ENCODE measurements around the gene NIPAL4. TPM values are rescaled to one million over a fixed set of nuclear protein-coding genes. Genes with fewer than 3 reads are reported as not detected.
"Not testable (repeated sequence)": the region's sequence is repeated elsewhere in the genome, so short reads cannot be mapped to it uniquely, and the experiment has no call there.

Gene NIPAL4
- polyA plus RNA-seq, 4 donors: 0.22 to 1.8 (median 0.63) TPM

DNA sequence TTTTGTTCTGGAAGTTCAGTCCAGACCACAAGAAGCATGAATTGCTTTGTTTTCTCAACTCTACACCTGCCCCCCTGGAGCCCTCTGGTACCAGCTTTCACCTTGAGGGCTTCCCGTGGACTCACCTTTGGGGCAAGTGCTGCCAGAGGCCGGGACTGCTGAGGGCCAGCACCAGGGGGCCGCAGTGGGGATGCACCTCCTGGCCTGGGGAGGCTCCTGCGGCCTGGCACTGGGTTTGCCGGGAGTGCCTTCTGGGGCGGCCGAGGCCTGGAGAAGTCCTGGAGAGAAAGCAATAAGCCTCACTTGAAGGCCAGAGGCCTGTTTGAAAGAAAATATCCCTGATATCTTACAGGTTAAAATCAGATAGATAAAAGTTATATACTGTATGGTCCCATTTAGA is 21.7 kb downstream of the NIPAL4 start:
- no peak for DNase-seq (ENCODE audit: low read depth in 4 of 4, low spot score in 3 of 4)

DNA sequence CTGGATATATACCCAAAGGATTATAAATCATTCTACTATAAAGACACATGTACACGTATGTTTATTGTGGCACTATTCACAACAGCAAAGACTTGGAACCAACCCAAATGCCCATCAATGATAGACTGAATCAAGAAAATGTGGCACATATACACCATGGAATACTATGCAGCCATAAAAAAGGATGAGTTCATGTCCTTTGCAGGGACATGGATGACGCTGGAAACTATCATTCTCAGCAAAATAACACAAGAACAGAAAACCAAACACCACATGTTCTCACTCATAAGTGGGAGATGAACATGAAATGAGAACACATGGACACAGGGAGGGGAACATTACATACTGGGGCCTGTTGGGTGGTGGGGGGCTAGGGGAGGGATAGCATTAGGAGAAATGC is 22.7 kb downstream of the NIPAL4 start:
- not testable (repeated sequence) for DNase-seq (ENCODE audit: low read depth in 4 of 4, low spot score in 3 of 4)

DNA sequence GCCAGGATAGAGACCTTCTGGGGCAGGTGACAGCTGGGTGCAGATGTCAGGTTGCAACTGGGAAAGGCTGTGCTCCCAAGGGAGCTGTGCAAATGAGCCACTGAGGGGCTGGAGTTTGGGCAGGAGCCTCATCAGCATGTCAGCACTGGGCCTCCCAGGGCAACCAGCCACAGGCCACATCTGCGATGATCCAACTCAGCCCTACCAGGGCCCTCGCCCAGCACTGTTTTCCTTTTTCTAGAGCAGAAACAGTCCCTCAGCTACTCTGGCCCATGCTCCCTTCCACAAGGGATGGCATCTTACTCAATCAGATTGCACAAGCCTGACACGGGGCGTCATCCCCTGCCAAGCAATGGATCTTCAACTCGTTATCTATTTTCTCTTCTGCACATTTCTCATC is 24.8 kb downstream of the NIPAL4 start:
- DNase-seq (ENCODE audit: low read depth in 4 of 4, low spot score in 3 of 4): no peak

DNA sequence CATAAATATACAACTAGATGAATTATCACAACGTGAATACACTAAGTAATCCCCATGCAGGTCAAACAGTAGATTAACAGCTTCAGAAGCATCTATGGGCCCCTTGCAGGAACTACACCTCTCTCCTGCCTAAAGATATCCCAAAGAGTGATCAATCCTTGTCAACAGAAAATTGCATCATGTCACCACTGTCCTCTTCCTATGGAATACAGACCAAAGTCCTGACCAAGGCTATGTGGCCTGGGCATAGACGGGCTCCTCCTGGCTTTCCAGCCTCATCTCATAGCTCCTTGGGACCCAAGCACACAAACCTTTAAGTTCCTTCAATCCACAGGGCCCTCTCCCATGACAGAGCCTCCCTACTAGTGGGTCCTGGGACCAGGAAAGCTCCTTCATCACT is 25.3 kb downstream of the NIPAL4 start:
- no peak for DNase-seq (ENCODE audit: low read depth in 4 of 4, low spot score in 3 of 4)

DNA sequence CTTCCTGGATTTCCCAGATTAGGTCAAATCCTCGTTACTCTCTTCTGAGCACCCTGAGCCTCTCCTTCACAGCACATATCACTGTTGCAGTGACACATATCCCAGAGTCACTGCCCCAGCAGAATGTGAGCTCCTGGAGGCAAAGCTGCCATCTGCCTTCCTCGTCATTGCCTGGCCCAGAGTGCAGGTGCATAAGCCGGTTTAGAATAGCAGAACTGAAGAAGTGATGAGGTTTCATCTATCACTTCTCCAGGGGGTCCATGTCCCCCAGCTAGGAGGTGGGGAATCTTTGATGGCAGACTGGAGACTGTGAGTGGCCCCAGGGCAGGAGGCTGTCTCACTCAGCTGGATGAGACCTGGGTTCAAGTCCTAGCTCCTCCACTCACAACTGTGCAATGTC is 25.8 kb downstream of the NIPAL4 start:
- DNase-seq (ENCODE audit: low read depth in 4 of 4, low spot score in 3 of 4): no peak

DNA sequence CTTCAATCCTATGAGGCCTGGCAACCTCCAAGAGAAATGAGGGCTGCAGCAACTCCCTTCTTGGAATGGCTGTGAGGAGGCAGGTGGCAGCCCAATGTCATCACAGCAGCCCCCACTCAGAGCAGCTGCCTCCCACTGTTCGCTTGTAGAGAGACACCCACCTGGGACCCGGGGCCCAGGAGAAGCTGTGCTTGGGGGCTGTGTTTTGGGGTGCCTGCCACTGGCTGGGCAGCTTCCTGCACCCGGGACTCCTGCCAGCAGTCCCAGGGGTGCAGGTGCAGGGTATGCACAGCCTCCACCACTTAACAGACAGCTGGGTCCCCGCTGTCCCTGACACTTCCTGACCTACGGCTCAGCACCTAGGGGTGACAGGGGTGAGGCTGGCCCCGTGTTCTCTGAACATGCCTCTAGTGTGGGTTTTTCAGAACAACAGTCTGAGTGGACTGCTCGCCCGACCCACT is 26.2 kb downstream of the NIPAL4 start:
- DNase-seq (ENCODE audit: low read depth in 4 of 4, low spot score in 3 of 4): no peak

DNA sequence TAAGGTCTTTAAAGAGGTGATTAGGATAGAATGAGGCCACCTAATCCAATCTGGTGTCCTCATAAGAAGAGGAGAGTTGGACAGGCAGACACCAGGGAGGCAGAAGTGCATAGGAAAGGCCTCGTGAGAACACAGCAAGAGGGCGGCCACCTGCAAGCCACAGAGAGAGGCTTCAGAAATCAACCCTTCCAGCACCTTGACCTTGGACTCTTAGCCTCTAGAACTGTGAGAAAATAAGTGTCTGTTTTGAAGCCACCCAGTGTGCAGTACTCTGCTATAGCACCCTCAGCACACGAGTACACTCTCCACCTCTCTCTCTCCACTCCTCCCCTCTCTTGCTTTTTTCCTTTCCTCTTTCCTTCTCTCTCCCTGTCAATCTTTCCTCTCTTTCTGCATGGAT is 26.8 kb downstream of the NIPAL4 start:
- no peak for DNase-seq (ENCODE audit: low read depth in 4 of 4, low spot score in 3 of 4)

DNA sequence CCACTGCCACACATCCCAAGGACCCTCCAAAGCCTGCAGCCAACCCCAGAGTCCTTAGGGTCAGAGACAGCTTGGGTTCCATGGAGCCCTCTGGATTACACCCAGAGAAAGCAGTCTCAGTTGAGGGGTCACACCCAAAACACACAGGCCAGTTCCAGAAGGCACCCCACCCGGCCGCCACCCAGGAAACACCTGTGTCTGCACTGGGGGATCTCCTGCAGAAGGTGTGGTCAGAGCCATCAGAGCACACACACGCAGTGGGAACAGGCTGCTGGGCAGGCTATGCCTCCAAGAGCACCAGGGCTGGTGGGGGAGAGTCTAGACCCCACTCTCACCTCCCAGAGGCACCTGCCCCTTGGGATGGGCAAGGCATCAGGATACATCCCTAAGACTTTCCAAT is 27.3 kb downstream of the NIPAL4 start:
- DNase-seq (ENCODE audit: low read depth in 4 of 4, low spot score in 3 of 4): no peak

DNA sequence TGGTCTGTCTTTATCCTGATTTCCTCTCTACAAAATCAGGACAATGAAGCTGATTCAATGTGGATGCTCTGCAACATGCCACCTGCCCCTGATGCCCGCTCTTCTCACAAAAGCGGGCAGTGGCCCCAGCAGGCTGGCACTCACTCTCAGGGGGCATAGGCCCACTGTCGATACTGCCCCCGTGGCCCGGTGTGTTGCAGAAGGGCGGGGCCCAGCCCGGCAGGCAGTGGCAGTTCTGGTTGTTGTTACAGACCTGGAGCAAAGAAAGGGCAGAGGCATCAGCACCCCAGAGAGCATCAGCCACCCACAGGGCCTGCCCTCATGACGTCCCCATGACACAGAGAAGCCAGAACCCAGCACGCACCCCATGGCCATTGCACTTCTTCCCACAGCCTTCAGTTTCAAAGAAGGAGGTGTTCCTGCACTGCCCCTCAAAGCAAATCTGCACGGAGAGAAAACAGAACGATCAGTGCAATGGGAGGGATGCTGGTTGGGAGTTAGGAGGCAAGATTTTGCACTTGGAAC is 31.5 kb downstream of the NIPAL4 start:
- DNase-seq (ENCODE audit: low read depth in 4 of 4, low spot score in 3 of 4): no peak

DNA sequence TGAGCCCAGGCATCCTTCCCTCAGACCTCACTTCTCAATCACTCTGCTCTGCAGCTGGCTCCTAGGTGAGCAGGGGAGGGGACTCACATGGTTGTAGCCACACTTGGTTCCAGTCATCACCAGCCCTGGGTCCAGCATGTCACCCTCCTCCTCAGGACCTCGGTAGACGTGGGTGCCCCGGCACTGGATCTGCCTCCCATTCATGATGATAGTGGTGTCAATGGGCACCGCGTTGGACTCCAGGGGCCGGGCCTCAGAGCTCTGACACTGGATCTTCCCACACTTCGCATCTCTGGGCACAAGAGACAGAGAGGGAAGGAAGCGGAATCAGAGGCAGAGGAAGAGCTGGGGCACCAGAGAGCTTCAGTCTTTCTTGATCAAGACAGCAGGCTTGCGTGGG is 32.9 kb downstream of the NIPAL4 start:
- no peak for DNase-seq (ENCODE audit: low read depth in 4 of 4, low spot score in 3 of 4)

DNA sequence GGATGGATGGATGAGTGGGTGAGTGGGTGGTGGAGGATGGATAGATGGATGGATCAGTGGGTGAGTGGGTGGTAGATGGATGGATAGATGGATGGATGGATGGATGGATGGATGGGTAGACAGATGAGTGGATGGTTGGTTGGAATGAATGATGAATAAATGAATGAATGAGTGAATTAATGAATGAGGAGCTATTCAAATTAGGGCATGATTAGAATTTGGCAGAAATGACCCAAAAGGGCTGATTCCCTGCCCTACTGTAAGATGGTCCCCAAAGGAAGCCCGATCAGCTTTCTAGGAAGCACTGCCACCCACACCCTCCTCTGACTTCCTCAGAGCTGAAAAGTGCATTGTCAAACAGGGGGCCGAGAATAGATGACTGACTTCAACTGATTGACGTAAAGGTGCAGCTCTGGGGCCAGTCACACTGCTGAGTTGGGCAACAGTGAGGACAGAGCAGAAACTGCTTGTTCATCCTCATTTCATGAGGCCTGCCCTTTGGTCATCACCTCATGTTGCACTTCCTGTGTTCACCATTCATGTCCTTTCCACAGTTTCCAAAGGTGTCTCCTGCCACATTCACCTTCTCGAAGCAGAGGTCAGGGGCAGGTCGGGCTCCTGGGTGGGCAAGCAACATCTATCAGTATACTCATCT is 34.3 kb downstream of the NIPAL4 start:
- no peak for DNase-seq (ENCODE audit: low read depth in 4 of 4, low spot score in 3 of 4)

DNA sequence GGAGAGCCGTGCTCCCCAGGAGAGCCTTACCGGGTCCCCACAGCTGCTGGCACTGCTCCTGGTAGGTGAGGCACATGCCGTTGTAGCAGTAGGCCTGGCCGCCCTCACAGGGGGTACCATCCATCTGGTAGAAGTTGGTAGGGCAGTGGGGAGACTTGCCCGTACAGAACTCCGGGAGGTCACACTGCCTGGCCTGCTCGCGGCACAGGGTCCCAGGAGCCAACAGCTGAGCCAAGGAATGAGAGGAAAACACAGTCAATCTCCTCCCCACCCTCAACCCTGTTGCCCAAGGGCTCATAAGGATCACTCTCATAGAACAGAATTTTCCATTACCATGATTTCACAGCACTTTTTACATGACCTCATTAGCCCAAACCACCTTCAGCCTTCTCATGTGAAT is 36.9 kb downstream of the NIPAL4 start:
- DNase-seq (ENCODE audit: low read depth in 4 of 4, low spot score in 3 of 4): no peak

DNA sequence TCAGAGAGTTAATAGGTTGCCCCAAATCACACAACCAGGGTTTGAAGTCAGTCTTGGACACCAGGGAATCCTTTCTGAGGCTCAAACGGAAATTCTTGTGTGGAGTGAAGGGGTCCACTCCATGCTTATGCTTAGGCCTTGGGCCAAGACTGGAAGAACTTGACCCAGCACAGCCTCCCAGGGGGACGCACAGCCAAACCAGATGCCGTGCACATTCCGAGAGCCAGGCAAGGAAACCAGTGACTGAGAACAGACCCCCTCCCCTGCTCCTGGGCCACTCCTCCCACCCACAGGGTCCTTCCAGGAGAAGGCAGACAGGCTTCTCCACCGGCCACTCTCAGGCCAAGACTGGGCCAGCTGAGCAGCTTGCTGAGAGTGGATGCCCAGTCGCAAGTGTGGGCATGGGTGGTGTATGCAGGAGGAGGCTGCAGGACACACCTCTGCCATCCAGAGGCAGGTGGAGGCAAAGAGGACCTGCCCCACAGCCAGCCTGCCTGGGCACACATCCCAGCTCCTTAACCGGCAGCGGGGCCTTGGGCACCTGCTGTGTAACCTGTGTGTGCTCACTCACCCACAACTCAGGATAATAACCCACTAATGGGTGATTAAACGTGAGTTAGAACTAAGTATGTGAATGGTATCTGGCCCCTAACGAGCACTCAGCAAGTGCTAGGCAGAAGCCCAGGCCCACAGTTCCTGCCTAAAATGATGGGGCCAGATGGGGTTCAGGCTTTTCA is 38.0 kb downstream of the NIPAL4 start:
- DNase-seq (ENCODE audit: low read depth in 4 of 4, low spot score in 3 of 4): no peak

DNA sequence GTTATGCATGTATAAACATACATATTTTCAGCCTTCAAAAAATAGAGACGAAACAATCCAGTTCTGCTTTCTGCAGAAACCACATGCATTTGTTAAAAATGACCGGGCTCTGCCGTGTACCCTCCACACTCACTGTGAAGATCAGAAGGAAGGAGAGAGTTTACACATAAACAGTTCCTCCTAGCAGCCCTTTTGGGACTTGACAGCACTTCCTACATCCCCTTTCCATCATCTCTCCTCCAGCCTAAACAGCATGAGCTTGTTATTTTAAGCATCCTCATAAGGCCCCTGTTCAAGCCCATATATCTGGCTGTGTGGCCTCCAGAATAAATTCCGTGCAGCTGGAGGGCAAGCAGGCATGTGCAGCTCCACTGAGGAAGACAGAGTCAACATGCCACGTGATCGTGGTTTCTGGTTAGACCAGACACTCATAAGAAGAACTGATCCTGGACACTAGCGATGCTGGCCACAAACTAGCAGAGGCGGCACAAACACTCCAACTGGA is 42.2 kb downstream of the NIPAL4 start:
- DNase-seq (ENCODE audit: low read depth in 4 of 4, low spot score in 3 of 4): no peak

DNA sequence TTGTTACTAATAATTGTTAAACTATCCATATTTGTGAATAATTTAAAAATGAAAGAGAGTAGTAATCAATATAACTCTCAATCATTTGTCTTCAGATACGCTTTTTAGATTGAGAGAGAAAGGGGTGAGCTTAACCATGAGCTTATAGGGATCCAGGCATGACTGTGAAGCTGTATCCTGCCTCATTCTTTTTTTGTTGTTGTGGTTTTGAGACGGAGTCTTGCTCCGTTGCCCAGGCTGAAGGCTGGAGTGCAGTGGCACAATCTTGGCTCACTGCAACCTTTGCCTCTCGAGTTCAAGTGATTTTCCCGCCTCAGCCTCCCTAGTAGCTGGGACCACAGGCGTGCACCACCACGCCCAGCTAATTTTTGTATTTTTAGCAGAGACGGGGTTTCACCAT is 44.0 kb downstream of the NIPAL4 start:
- no peak for DNase-seq (ENCODE audit: low read depth in 4 of 4, low spot score in 3 of 4)

DNA sequence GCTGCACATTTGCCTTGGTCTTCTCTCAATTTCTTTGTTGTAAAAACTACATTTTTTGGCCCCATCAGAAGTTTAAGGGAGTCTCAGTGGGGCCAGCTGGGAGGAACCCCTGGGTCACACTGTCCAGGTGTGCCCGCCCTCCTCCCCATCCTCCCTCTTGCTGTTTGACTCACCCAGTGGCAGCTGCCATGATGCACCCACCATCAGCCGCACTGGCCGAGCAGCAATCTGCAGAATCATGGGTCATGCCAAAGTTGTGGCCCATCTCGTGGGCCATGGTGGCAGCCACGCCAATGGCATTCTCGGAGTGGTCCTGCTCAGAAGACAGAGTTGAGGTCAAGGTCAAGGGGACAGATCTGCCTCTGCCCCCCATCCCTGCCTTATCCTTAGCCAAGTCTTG is 45.5 kb downstream of the NIPAL4 start:
- DNase-seq (ENCODE audit: low read depth in 4 of 4, low spot score in 3 of 4): no peak

DNA sequence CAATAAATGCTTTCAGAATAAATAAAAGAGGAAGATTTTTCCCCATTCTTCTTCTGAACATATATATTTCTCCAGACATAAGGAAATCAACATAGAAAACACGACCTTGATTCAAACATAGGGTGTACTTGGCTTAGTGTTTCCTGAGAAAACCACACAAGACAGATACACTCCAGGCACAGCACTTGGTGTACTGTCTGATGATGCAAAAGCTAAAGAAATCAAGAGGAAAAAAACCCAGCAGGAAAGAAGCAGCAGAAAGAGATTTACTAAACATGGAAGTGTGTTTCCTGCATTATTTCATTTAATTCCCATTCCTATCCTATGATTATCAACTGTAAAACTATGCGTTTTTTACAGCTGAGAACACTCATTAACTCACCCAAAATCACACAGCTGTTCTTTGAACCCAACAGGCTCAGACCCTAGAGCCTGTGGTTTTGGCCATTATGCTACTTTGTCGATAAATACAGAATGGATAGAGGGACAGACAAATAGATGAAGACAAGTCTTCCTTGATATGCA is 46.1 kb downstream of the NIPAL4 start:
- no peak for DNase-seq (ENCODE audit: low read depth in 4 of 4, low spot score in 3 of 4)

DNA sequence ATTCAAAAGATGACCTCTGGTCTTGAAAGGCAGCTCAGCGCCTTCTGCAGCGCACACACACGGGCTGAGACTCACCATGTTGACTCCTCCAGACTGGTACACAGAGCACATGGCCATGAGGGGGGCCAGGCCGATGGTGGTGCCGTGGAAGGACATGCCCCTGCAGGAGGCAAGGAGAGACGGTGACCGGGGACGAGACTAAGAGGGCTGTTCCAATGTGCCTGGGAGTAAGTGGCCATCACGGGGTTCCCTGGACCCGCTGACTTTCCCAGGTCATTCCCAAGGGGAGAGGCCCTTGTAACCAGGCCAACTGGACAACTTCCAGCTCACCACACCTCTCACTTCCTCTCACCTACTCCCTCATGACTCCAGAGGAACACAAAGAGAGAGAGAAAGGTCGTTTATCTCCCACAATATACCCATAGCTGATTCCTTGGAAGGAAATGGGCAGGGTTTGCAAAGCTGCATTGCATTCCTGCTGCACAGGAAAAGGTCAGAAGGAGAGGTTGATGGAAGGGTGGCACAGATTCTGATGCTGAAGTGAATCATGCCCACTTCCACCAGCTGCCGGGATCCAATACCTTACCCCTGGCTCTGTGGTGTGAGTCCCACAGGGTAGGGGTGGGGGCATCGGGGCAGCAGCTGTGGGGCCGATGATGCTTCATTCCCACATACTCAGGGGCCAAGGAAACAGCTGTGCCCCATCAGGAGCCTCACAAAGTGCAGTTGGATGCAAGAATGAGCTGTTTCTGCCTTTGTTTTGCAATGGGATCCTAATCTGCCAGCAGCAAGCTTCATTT is 47.2 kb downstream of the NIPAL4 start:
- no peak for DNase-seq (ENCODE audit: low read depth in 4 of 4, low spot score in 3 of 4)

DNA sequence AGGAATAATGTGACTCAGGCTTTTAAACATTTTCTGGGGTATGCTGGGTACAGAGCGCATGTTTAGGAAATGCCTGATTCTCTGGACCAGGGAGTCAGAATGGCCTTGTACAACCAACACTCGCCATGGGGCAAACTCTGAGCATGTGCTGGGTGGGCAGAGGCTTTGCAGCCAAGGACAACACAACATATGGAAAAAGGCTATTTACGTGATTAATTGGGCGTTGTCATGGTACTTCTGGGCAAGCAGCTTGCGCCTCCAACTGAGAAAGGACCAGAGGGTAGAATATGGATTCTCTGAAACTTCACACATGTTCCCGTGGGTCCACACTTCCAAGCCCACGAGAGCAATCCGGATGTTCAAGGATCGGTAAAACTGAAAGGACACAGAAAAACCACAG is 49.1 kb downstream of the NIPAL4 start:
- no peak for DNase-seq (ENCODE audit: low read depth in 4 of 4, low spot score in 3 of 4)

DNA sequence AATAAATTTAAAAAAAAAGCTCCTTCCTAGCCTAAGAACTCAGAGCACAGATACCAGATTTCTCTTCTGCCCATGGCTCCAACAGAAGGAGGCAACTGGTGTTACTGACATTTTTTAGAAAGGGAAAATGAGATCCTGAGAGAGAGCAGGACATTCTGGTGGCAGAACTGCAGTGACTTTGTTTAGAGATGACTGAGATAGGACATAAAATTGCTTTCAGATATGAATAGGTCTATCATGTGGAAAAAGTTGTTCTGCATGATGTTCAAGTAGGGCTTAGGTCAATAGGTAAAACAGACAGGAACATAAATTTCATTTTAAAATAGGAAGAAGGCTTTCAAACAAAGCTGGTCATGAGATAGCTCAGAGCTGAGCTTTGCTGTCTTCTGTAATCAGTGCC is 49.6 kb downstream of the NIPAL4 start:
- DNase-seq (ENCODE audit: low read depth in 4 of 4, low spot score in 3 of 4): no peak

DNA sequence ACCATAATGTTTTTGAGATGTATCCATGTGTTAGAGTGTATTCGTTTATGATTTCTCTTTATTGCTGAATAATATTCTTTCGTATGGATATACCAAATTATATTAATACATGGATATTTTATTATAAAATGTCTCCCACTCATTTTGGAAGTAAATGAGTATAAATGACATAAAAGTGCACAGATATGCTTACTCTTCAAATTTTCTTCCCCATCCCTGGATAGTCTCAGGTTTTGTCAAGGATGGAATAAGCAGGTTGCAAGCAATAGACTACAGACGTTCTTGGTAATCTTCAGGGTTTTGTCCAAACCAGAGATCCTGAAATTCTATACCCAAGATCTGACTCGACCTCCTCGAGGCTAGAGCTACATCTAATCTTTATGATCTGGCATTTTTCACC is 50.7 kb downstream of the NIPAL4 start:
- DNase-seq (ENCODE audit: low read depth in 4 of 4, low spot score in 3 of 4): no peak
